Erythroblast (primary cell): ENCODE data around the gene STK10.
"Not testable (repeated sequence)": the region's sequence is repeated elsewhere in the genome, so short reads cannot be mapped to it uniquely, and the experiment has no call there.

Source experiments
- GATA1 ChIP-seq: IDR thresholded peaks from 2 replicates; pipeline ENCODE4 v1.6.1; 2011; ENCODE audit warnings: low read depth, mild to moderate bottlenecking, control low read depth, low read length, moderate library complexity
- POLR2A ChIP-seq: IDR thresholded peaks from 2 replicates; pipeline ENCODE4 v1.6.1; 2011; ENCODE audit warnings: mild to moderate bottlenecking, low read length

DNA sequence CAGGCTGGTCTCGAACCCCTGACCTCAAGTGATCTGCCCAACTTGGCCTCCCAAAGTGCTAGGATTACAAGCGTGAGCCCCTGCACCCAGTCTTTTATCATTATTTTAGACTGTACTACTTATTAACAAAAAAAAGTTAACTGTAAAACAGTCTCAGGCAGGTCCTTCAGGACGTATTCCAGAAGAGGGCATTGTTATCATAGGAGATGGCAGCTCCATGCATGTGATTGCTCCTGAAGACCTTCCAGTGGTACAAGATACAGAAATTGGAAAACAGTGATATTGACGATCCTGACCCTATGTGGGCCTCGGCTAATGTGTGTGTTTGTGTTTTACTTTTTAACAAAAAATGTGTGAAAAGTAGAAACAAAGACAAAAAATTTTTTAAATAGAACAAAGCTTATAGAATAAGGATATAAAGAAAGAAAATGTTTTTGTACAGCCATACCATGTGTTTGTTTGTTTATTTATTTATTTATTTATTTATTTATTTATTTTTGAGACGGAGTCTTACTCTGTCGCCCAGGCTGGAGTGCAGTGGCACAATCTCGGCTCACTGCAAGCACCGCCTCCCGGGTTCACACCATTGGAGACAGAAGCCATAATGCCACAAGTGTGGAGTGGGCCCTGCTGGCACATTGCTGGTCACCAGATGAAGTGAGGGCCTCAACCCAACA, 167.8 kb downstream of the STK10 start:
- not testable (repeated sequence) for TF ChIP-seq POLR2A, GATA1
